ENCODE data around the gene UBTF.
A peak's percentile ranks its signal among the peaks of the same experiment; 100 is the strongest.

The UBTF gene

GRCh38 chr17:44170499-44171201, 48.8 kb downstream of the UBTF start, which contains the start of gene ASB16:
Gene ASB16 (plus strand): TSS chr17:44170704. CDS start chr17:44170790, 86 bp downstream.
- peak; percentile 61 for DNase-seq (ENCODE audit: low read depth)

GRCh38 chr17:44170135-44170498, 49.4 kb downstream of the UBTF start:
- DNase-seq (ENCODE audit: low read depth) = no peak

GRCh38 chr17:44167181-44167861, 52.2 kb downstream of the UBTF start:
- DNase-seq (ENCODE audit: low read depth) = no peak

GRCh38 chr17:44164476-44164875, 55.0 kb downstream of the UBTF start:
- no peak for DNase-seq (ENCODE audit: low read depth)

- DNase-seq (ENCODE audit: low read depth) = peak; percentile 22
Observed at GRCh38 chr17:44159519-44160210, 59.8 kb downstream of the UBTF start.

GRCh38 chr17:44155488-44155887, 64.0 kb downstream of the UBTF start:
- no peak for DNase-seq (ENCODE audit: low read depth)
